SH-SY5Y (cell line): ENCODE measurements around the gene RPL5.

Experiments used
- GATA2 ChIP-seq: IDR thresholded peaks from 2 replicates; pipeline ENCODE4 v1.6.1; 2011; ENCODE audit warnings: mild to moderate bottlenecking, low read depth, low read length
- GATA3 ChIP-seq: IDR thresholded peaks from 2 replicates; pipeline ENCODE4 v1.6.1; 2011; ENCODE audit warnings: low read depth, mild to moderate bottlenecking, low read length, moderate library complexity

GRCh38 chr1:92784639-92785500 is 47.0 kb upstream of the RPL5 start, which contains the start of gene EVI5:
- TF ChIP-seq GATA2 (no peak), GATA3 (no peak)
